H9 (cell line): ENCODE measurements around the gene SEPTIN6. TPM values are rescaled to one million over a fixed set of nuclear protein-coding genes. Genes with fewer than 3 reads are reported as not detected.

Experiments used
- DNase-seq: peaks from one replicate; pipeline ENCODE4 v3.0.0-alpha.2; 2017
- H2AFZ ChIP-seq: one replicate; pipeline ENCODE4 v1.6.1; 2013; ENCODE audit warnings: mild to moderate bottlenecking, low read length, control low read depth, moderate library complexity
- H2AK5ac ChIP-seq: 2 replicates; pipeline ENCODE4 v1.6.1; 2013; ENCODE audit warnings: low read length, control low read depth, mixed read lengths; ENCODE audit not compliant: insufficient read length
- H2BK120ac ChIP-seq: one replicate; pipeline ENCODE4 v1.6.1; 2013; ENCODE audit warnings: low read depth, mild to moderate bottlenecking, low read length, control low read depth, inconsistent platforms; ENCODE audit not compliant: poor library complexity, severe bottlenecking
- H2BK12ac ChIP-seq: 2 replicates; pipeline ENCODE4 v1.6.1; 2013; ENCODE audit warnings: low read length, control low read depth, mixed read lengths, low read depth; ENCODE audit not compliant: insufficient read length
- H2BK15ac ChIP-seq: 2 replicates; pipeline ENCODE4 v1.6.1; 2013; ENCODE audit warnings: low read depth, low read length, control low read depth
- H2BK20ac ChIP-seq: one replicate; pipeline ENCODE4 v1.6.1; 2013; ENCODE audit warnings: low read depth, mild to moderate bottlenecking, low read length, control low read depth, inconsistent platforms; ENCODE audit not compliant: poor library complexity, severe bottlenecking
- H2BK5ac ChIP-seq: 2 replicates; pipeline ENCODE4 v1.6.1; 2013; ENCODE audit warnings: low read length, control low read depth, mixed read lengths; ENCODE audit not compliant: insufficient read length
- H3K14ac ChIP-seq: 2 replicates; pipeline ENCODE4 v1.6.1; 2013; ENCODE audit warnings: low read length, control low read depth; ENCODE audit not compliant: insufficient read depth
- H3K18ac ChIP-seq: 2 replicates; pipeline ENCODE4 v1.6.1; 2013; ENCODE audit warnings: low read depth, mild to moderate bottlenecking, mixed read lengths, low read length, control low read depth; ENCODE audit not compliant: insufficient read length
- H3K23ac ChIP-seq: 2 replicates; pipeline ENCODE4 v1.6.1; 2013; ENCODE audit warnings: low read length, control low read depth, mixed read lengths, low read depth; ENCODE audit not compliant: insufficient read length
- H3K23me2 ChIP-seq: 2 replicates; pipeline ENCODE4 v1.6.1; 2013; ENCODE audit warnings: low read depth, mild to moderate bottlenecking, mixed read lengths, low read length, control low read depth; ENCODE audit not compliant: insufficient read length, poor library complexity, severe bottlenecking
- H3K27ac ChIP-seq: 2 replicates; pipeline ENCODE4 v1.5.1; 2013; ENCODE audit warnings: low read length, control low read depth, mixed read lengths, low read depth; ENCODE audit not compliant: insufficient read length
- H3K27me3 ChIP-seq: 2 replicates; pipeline ENCODE4 v1.6.1; 2013; ENCODE audit warnings: low read length, control low read depth, inconsistent platforms; ENCODE audit not compliant: insufficient read depth
- H3K4ac ChIP-seq: 2 replicates; pipeline ENCODE4 v1.6.1; 2013; ENCODE audit warnings: low read depth, mild to moderate bottlenecking, control low read depth, inconsistent platforms, low read length, moderate library complexity
- H3K4me1 ChIP-seq: 2 replicates; pipeline ENCODE4 v1.6.1; 2013; ENCODE audit warnings: low read length, control low read depth, inconsistent platforms; ENCODE audit not compliant: insufficient read depth
- H3K4me2 ChIP-seq: 2 replicates; pipeline ENCODE4 v1.6.1; 2013; ENCODE audit warnings: low read length, control low read depth, mixed read lengths; ENCODE audit not compliant: insufficient read length, insufficient read depth
- H3K56ac ChIP-seq: 2 replicates; pipeline ENCODE4 v1.6.1; 2013; ENCODE audit warnings: low read depth, mild to moderate bottlenecking, mixed read lengths, low read length, control low read depth; ENCODE audit not compliant: insufficient read length
- H3K79me1 ChIP-seq: 2 replicates; pipeline ENCODE4 v1.6.1; 2013; ENCODE audit warnings: low read depth, mild to moderate bottlenecking, moderate library complexity, low read length, control low read depth, inconsistent platforms; ENCODE audit not compliant: insufficient read depth, poor library complexity, severe bottlenecking
- H3K79me2 ChIP-seq: 2 replicates; pipeline ENCODE4 v1.6.1; 2013; ENCODE audit warnings: low read length, control low read depth, inconsistent platforms; ENCODE audit not compliant: insufficient read depth
- H3K9ac ChIP-seq: 2 replicates; pipeline ENCODE4 v1.6.1; 2013; ENCODE audit warnings: low read length, control low read depth, mixed read lengths; ENCODE audit not compliant: insufficient read length; ENCODE audit errors: extremely low read depth
- H3K9me3 ChIP-seq: one replicate; pipeline ENCODE4 v1.6.1; 2013; ENCODE audit warnings: low read depth, low read length, inconsistent platforms; ENCODE audit not compliant: control insufficient read depth
- H3T11ph ChIP-seq: one replicate; pipeline ENCODE4 v1.6.1; 2013; ENCODE audit warnings: mild to moderate bottlenecking, low read length, control low read depth, inconsistent platforms
- H4K20me1 ChIP-seq: one replicate; pipeline ENCODE4 v1.6.1; 2013; ENCODE audit not compliant: control insufficient read depth, insufficient read length, insufficient read depth
- H4K5ac ChIP-seq: 2 replicates; pipeline ENCODE4 v1.6.1; 2013; ENCODE audit warnings: low read depth, mild to moderate bottlenecking, mixed read lengths, low read length, control low read depth; ENCODE audit not compliant: insufficient read length
- H4K8ac ChIP-seq: replicated peaks from 2 replicates; pipeline ENCODE4 v1.6.1; 2013; ENCODE audit warnings: low read length, control low read depth, mixed read lengths, low read depth; ENCODE audit not compliant: insufficient read length
- H4K91ac ChIP-seq: 2 replicates; pipeline ENCODE4 v1.6.1; 2013; ENCODE audit warnings: low read depth, mild to moderate bottlenecking, moderate library complexity, mixed read lengths, low read length, control low read depth; ENCODE audit not compliant: insufficient read length
- H3K27ac Mint-ChIP-seq, 3 experiments: 2 replicates in 2 of 3; 3 replicates in 1 of 3; pipeline ENCODE4 v1.8.0; 2020 to 2021; ENCODE audit warnings: mixed read lengths in 3 of 3, mild to moderate bottlenecking in 1 of 3, moderate library complexity in 1 of 3
- H3K27me3 Mint-ChIP-seq: 2 replicates; pipeline ENCODE4 v1.8.0; 2021; ENCODE audit warnings: low read depth, mild to moderate bottlenecking, moderate library complexity, mixed read lengths
- H3K36me3 Mint-ChIP-seq, 3 experiments: 2 replicates in 2 of 3; 3 replicates in 1 of 3; pipeline ENCODE4 v1.8.0; 2020 to 2021; ENCODE audit warnings: low read depth in 3 of 3, mixed read lengths in 3 of 3; ENCODE audit not compliant: insufficient read depth in 1 of 3
- H3K4me1 Mint-ChIP-seq, 2 experiments: 2 replicates each; pipeline ENCODE4 v1.8.0; 2020; ENCODE audit warnings: mixed read lengths in 2 of 2
- H3K4me3 Mint-ChIP-seq, 2 experiments: 2 replicates in 1 of 2; 3 replicates in 1 of 2; pipeline ENCODE4 v1.8.0; 2020 to 2021; ENCODE audit warnings: mild to moderate bottlenecking in 2 of 2, mixed read lengths in 2 of 2, moderate library complexity in 1 of 2
- H3K9me3 Mint-ChIP-seq, 2 experiments: 2 replicates in 1 of 2; 3 replicates in 1 of 2; pipeline ENCODE4 v1.8.0; 2020; ENCODE audit warnings: mild to moderate bottlenecking in 2 of 2, mixed read lengths in 2 of 2, moderate library complexity in 1 of 2
- CTCF ChIP-seq: fragments of 200-600 bp; sonication (generic); conservative IDR thresholded peaks from 3 replicates; pipeline ENCODE4 v1.8.0; 2021; ENCODE audit warnings: antibody characterized with exemption, mild to moderate bottlenecking
- WGBS: extraction: QIAGEN DNeasy Blood & Tissue Kit; methylation state at CpG from one replicate; pipeline ENCODE4 v1.1.7; 2013; ENCODE audit warnings: missing lambda C conversion rate, low lambda C conversion rate, mixed read lengths; ENCODE audit not compliant: insufficient read length; ENCODE audit errors: extremely low coverage; 5-methylcytosine and 5-hydroxymethylcytosine counted together
- total RNA-seq: library from RNA; stranded (reverse); gene quantifications from 2 replicates; pipeline ENCODE4 v1.2.1, GENCODE V29; 2021

SEPTIN6 gene
- total RNA-seq, 1 experiment from 2014 or later, result 23.1 TPM

DNA sequence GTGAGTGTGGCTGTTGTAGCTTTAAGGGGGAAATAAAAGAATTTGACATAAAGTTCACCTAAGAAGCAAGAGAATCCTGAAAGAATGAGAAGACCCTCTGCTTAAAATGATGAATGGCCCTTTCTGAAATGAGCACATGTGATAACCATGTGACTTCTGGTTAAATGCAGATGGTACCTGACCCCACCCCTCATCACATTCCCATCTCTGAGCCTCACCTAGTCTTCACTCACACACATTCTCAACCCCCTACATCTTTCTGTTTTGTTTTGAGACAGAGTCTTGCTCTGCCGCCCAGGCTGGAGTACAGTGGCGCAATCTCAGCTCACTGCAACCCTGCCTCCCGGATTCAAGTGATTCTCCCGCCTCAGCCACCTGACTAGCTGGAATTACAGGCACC, 31.5 kb downstream of the SEPTIN6 start:
- H4K20me1 ChIP-seq, result no peaks in the 10 kb centered on the region
- H3K4ac ChIP-seq, result no peak overlapping the region
- H2AK5ac ChIP-seq, result no peak overlapping the region
- no CpG with 5 or more reads among the region's 4 CpGs for WGBS
- H4K8ac ChIP-seq, result no peak overlapping the region
- no peak overlapping the region for H2AFZ ChIP-seq
- Mint-ChIP-seq H3K27ac (no peak overlapping the region), H3K4me3 (no peak overlapping the region), H3K27me3 (no peaks in the 10 kb centered on the region; the same call in none of the 2 replicates), H3K9me3 (peaks cover 64 to 66% of the 10 kb centered on the region in 2 experiments), H3K36me3 (peaks cover 19 to 36% (median 20%) of the 10 kb centered on the region in 3 experiments), H3K4me1 (peaks cover 0 to 5% of the 10 kb centered on the region in 2 experiments; a peak in 1 of 4 replicates)
- H3K9me3 ChIP-seq, result peaks cover 11% of the 10 kb centered on the region
- no peak overlapping the region for H4K5ac ChIP-seq
- H2BK12ac ChIP-seq, result no peak overlapping the region
- H3K79me2 ChIP-seq, result no peaks in the 10 kb centered on the region
- H3K79me1 ChIP-seq, result no peaks in the 10 kb centered on the region
- H3K56ac ChIP-seq, result no peak overlapping the region
- H4K91ac ChIP-seq, result no peak overlapping the region
- no peak overlapping the region for H2BK20ac ChIP-seq
- H3K23ac ChIP-seq, result no peak overlapping the region
- no peak for TF ChIP-seq CTCF
- H3K27me3 ChIP-seq, result no peaks in the 10 kb centered on the region
- H2BK15ac ChIP-seq, result no peak overlapping the region
- no peak overlapping the region for H2BK5ac ChIP-seq
- H3K4me2 ChIP-seq, result no peak overlapping the region
- no peak overlapping the region for H3K18ac ChIP-seq
- H3K9ac ChIP-seq, result no peak overlapping the region
- no peaks in the 10 kb centered on the region for H3K4me1 ChIP-seq
- no peak overlapping the region for H3T11ph ChIP-seq
- no peak for DNase-seq
- no peak overlapping the region for H2BK120ac ChIP-seq
- H3K23me2 ChIP-seq, result no peaks in the 10 kb centered on the region
- no peak overlapping the region for H3K14ac ChIP-seq
- H3K27ac ChIP-seq, result no peak overlapping the region
